ENCODE measurements around the gene KCNQ1OT1.

- TF ChIP-seq CTCF (IDR thresholded peaks at IDR 0.05; ENCODE audit: low read depth, low read length): no peak
- no peak for TF ChIP-seq EZH2phosphoT487 (IDR thresholded peaks at IDR 0.05; ENCODE audit: low read depth)
These were observed 14.1 kb upstream of the KCNQ1OT1 start for GRCh38 chr11:2713661-2714462.

Data from OCI-LY3 (cell line).